ENCODE measurements around the gene CELSR2.

- TF ChIP-seq CTCF (IDR thresholded peaks at IDR 0.05; ENCODE audit: low read depth, low read length, poor library complexity, severe bottlenecking), result no peak
- no peak for TF ChIP-seq EZH2phosphoT487 (IDR thresholded peaks at IDR 0.05; ENCODE audit: borderline replicate concordance, low read length)
Measured at GRCh38 chr1:109240158-109241152, 8.9 kb upstream of the CELSR2 start.
